B cell (primary cell): ENCODE results near the gene RASGEF1C.

ENCODE experiments used
- EZH2 ChIP-seq: IDR thresholded peaks from 2 replicates; pipeline ENCODE4 v1.6.1; 2012; ENCODE audit warnings: borderline replicate concordance, low read depth, mild to moderate bottlenecking, moderate library complexity, low read length; ENCODE audit not compliant: insufficient read depth, poor library complexity, severe bottlenecking
- TF ChIP-seq, protein P1 (sequence below): fragments of 200-600 bp; IDR thresholded peaks from one replicate; pipeline ENCODE4 v1.8.0; 2022; ENCODE audit warnings: antibody characterized with exemption, mild to moderate bottlenecking

GRCh38 chr5:180172447-180173197, 36.4 kb downstream of the RASGEF1C start:
- TF ChIP-seq, protein P1, sequence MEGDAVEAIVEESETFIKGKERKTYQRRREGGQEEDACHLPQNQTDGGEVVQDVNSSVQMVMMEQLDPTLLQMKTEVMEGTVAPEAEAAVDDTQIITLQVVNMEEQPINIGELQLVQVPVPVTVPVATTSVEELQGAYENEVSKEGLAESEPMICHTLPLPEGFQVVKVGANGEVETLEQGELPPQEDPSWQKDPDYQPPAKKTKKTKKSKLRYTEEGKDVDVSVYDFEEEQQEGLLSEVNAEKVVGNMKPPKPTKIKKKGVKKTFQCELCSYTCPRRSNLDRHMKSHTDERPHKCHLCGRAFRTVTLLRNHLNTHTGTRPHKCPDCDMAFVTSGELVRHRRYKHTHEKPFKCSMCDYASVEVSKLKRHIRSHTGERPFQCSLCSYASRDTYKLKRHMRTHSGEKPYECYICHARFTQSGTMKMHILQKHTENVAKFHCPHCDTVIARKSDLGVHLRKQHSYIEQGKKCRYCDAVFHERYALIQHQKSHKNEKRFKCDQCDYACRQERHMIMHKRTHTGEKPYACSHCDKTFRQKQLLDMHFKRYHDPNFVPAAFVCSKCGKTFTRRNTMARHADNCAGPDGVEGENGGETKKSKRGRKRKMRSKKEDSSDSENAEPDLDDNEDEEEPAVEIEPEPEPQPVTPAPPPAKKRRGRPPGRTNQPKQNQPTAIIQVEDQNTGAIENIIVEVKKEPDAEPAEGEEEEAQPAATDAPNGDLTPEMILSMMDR: no peak
- no peak for TF ChIP-seq EZH2
